Glutamatergic neuron (in vitro differentiated cells): ENCODE measurements around the gene PEX11B. TPM values are rescaled to one million over a fixed set of nuclear protein-coding genes. Genes with fewer than 3 reads are reported as not detected.

ENCODE experiments used
- DNase-seq: peaks from one replicate; pipeline ENCODE4 v3.0.0; 2022
- H3K27ac Mint-ChIP-seq: one replicate; pipeline ENCODE4 v1.8.0; 2020; ENCODE audit warnings: mild to moderate bottlenecking, mixed read lengths, inconsistent platforms; ENCODE audit not compliant: unreplicated experiment
- H3K27me3 Mint-ChIP-seq: one replicate; pipeline ENCODE4 v1.8.0; 2020; ENCODE audit warnings: mild to moderate bottlenecking, moderate library complexity, mixed read lengths, inconsistent platforms; ENCODE audit not compliant: unreplicated experiment
- H3K36me3 Mint-ChIP-seq: one replicate; pipeline ENCODE4 v1.8.0; 2020; ENCODE audit warnings: mild to moderate bottlenecking, mixed read lengths, inconsistent platforms; ENCODE audit not compliant: unreplicated experiment
- H3K4me1 Mint-ChIP-seq: one replicate; pipeline ENCODE4 v1.8.0; 2020; ENCODE audit warnings: mild to moderate bottlenecking, low read depth, mixed read lengths, inconsistent platforms; ENCODE audit not compliant: unreplicated experiment
- H3K4me3 Mint-ChIP-seq: one replicate; pipeline ENCODE4 v1.8.0; 2020; ENCODE audit warnings: mild to moderate bottlenecking, mixed read lengths, inconsistent platforms; ENCODE audit not compliant: unreplicated experiment
- H3K9me3 Mint-ChIP-seq: one replicate; pipeline ENCODE4 v1.8.0; 2020; ENCODE audit warnings: mild to moderate bottlenecking, moderate library complexity, mixed read lengths, inconsistent platforms; ENCODE audit not compliant: unreplicated experiment
- CTCF ChIP-seq: fragments of 200-600 bp; sonication (generic); IDR thresholded peaks from one replicate; pipeline ENCODE4 v1.5.0; 2021; ENCODE audit not compliant: partially characterized antibody, unreplicated experiment
- total RNA-seq: library from RNA; stranded (reverse); fragmentation: NEBNext Ultra II Directional; extraction: Animal tissue kit (Norgen Biotek cat#: 25700); gene quantifications from one replicate; pipeline ENCODE4 v1.2.1, GENCODE V29; 2021; ENCODE audit not compliant: unreplicated experiment

Gene PEX11B
- total RNA-seq, 1 donor from 2014 or later: 24.7 TPM

DNA sequence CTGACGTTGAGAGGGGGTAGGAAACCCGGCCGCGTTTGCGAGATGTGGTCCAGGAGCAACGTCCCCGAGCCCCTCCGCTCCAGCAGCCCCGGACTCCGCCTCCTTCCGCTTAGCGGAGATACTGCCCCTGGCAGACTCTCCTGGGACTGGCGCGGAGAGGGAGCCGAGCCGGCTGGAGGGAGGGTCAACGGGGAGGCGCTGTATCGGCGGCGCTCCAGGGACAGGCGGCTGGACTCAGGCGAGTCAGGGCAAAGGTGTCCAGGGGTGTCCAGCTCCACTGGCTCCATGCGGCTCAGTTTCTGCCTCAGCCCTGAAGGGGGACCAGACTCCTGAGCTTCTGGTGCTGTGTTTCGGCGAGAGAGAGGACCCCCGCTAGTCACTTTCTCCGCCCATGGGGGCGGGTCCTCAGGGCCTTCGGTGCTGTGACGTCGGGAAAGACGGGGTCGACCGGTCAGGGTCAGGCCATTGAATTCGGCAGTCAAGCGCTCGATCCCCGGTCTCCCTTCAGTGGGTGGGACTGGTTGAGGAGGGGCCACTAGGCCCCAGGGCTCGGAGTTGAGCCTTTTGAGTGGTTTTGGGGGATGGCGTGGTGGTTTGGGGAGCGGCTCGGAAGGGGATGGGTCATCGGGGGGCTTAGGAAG lies 42.1 kb upstream of the PEX11B start:
- Mint-ChIP-seq H3K27ac (peak overlapping the region; percentile 90), H3K4me1 (peaks cover 27% of the 10 kb centered on the region)
- TF ChIP-seq CTCF: no peak

DNA sequence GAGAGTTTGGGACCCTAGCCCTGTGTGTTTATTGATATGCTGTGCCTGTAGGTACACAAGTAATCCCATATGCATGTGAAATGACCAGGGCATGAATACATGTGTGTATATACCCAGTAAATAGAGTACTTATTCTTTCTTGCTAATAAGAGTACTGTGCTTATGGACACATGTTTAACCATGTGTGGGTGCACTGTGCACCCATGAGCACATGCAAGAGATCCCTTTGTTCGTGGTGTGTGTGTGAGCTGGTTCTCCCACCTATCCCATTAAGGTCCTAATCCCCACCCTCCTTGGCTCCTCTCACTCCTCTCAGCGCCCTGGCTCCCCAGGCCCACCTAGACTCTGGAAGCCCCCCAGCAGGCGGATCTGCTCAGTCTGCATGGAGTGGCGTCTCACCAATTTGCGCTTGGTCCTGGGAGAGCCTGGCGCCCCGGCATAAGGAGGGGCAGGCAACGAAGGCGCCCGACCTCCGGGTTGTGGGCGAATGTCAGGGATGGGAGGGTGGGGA lies 41.5 kb upstream of the PEX11B start:
- peaks cover 19% of the 10 kb centered on the region for H3K27me3 Mint-ChIP-seq
- H3K4me1 Mint-ChIP-seq: peaks cover 25% of the 10 kb centered on the region
- no peaks in the 10 kb centered on the region for H3K36me3 Mint-ChIP-seq
- H3K27ac Mint-ChIP-seq: peak overlapping the region; percentile 39
- peak overlapping the region; percentile 97 for H3K4me3 Mint-ChIP-seq
- TF ChIP-seq CTCF: no peak
- no peak for DNase-seq
- H3K9me3 Mint-ChIP-seq: peaks cover 19% of the 10 kb centered on the region

More for the DNA sequence above, 42.1 kb upstream of the PEX11B start:
- Mint-ChIP-seq H3K4me3 (peak overlapping the region; percentile 97), H3K27me3 (peaks cover 16% of the 10 kb centered on the region), H3K9me3 (peaks cover 19% of the 10 kb centered on the region), H3K36me3 (no peaks in the 10 kb centered on the region)
- DNase-seq: peak; percentile 94

DNA sequence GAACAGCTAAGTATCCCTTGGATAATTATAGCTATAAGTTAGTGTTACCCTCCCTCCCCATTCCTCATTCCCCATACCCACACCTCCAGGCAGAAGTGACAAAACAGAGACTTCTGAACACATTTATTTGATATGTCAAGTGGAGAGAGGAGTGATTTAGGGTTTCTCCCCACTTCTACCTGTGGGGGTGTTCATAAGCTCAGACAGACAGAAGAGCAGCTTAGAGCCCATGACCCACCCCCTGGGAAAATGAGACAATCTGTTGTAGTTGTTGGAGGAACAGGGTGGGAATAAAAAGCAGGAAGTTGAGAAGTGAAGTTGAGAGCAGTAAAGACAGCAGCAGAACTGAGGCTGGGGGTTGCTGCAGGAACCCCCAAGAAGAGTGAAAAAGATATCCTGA lies 40.8 kb upstream of the PEX11B start:
- peak overlapping the region; percentile 97 for H3K4me3 Mint-ChIP-seq
- H3K27me3 Mint-ChIP-seq: peaks cover 19% of the 10 kb centered on the region
- peaks cover 17% of the 10 kb centered on the region for H3K9me3 Mint-ChIP-seq
- no peaks in the 10 kb centered on the region for H3K36me3 Mint-ChIP-seq
- no peak for DNase-seq
- H3K4me1 Mint-ChIP-seq: peaks cover 24% of the 10 kb centered on the region
- no peak for TF ChIP-seq CTCF
- peak overlapping the region; percentile 39 for H3K27ac Mint-ChIP-seq

DNA sequence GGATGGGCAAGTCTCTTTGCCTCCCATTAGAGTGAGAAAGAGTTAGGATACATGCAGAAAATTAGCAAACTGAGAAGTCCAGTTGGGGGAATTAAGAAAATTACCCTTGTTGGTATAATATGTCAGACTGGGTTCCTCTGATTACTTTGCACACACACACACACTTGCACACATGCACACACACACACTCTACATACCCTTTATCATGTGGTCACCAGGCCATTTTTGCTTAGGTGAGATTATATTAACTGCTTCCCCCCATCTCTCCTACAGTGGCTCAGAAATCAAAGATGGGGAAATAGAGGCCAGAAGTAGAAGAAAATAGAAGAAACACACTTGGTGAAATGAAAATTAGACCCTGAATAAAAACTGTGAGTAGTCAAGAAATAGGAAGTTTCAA lies 40.2 kb upstream of the PEX11B start:
- TF ChIP-seq CTCF: no peak
- H3K27me3 Mint-ChIP-seq: peaks cover 19% of the 10 kb centered on the region
- no peak overlapping the region for H3K27ac Mint-ChIP-seq
- no peak for DNase-seq
- peak overlapping the region; percentile 97 for H3K4me3 Mint-ChIP-seq
- no peaks in the 10 kb centered on the region for H3K36me3 Mint-ChIP-seq
- peaks cover 17% of the 10 kb centered on the region for H3K9me3 Mint-ChIP-seq
- H3K4me1 Mint-ChIP-seq: peaks cover 20% of the 10 kb centered on the region
